K562 (cell line): ENCODE results near the gene CCDC106. TPM values are rescaled to one million over a fixed set of nuclear protein-coding genes. Genes with fewer than 3 reads are reported as not detected.
A peak's percentile ranks its signal among the peaks of the same experiment; 100 is the strongest.

Experiments
- ATAC-seq: fragments of 200-7000 bp; cut with Tn5 transposase; 3 replicates; pipeline ENCODE4 v1.9.1; 2020; ENCODE audit warnings: moderate library complexity
- BruUV-seq: library from RNA; stranded (reverse); fragments of 400-500 nt; replicated peaks from 2 replicates; lab custom pipeline; 2021; lab: Mats Ljungman, UMichigan
- CTCF ChIA-PET: fragments of 300-600 bp; formaldehyde crosslinking; extraction: SDS; loops from one replicate; lab custom pipeline; 2021; ENCODE audit warnings: low intra/inter-chr PET ratio; lab: Yijun Ruan, JAX
- POLR2A ChIA-PET: fragments of 300-600, 350-650 bp; sonication (Branson Sonifier 250); formaldehyde crosslinking; extraction: SDS; loops from one replicate; lab custom pipeline; 2021; ENCODE audit warnings: antibody characterized with exemption, inconsistent platforms; lab: Yijun Ruan, JAX
- DNase-seq, 4 experiments: peaks; one replicate each; pipeline versions ENCODE4 v3.0.0 to v3.0.0-alpha.2; 2011 to 2018; ENCODE audit warnings: low spot score in 3 of 4, mixed read lengths in 3 of 4; ENCODE audit errors: extremely low read depth in 1 of 4
- FAIRE-seq: peaks from 2 replicates; lab custom pipeline; 2011; peaks lifted over from hg19 to GRCh38; lab: Jason Lieb, UNC
- H2AFZ ChIP-seq: 2 replicates; pipeline ENCODE4 v1.6.0; 2011; ENCODE audit warnings: low read depth, low read length, control low read depth, inconsistent platforms
- H3K27ac ChIP-seq: fragments of 200-600 bp; 3 replicates; pipeline ENCODE4 v1.8.0; 2011; ENCODE audit warnings: low read depth, mild to moderate bottlenecking, control low read depth, inconsistent platforms, low read length, moderate library complexity, mixed read lengths; ENCODE audit errors: extremely low read depth
- H3K27me3 ChIP-seq, 2 experiments: fragments of 300-600 bp in 1 of 2; 2 replicates in 1 of 2; 3 replicates in 1 of 2; pipeline versions ENCODE4 v1.6.0 to v1.8.0; 2011; ENCODE audit warnings: inconsistent platforms in 2 of 2, low read length in 2 of 2, mild to moderate bottlenecking in 1 of 2, mixed read lengths in 1 of 2, moderate library complexity in 1 of 2; ENCODE audit not compliant: control insufficient read depth in 2 of 2, insufficient read depth in 2 of 2
- H3K36me3 ChIP-seq: fragments of 300-600 bp; 3 replicates; pipeline ENCODE4 v1.8.0; 2011; ENCODE audit warnings: mild to moderate bottlenecking, low read length, inconsistent platforms; ENCODE audit not compliant: control insufficient read depth, insufficient read depth
- H3K4me1 ChIP-seq, 2 experiments: fragments of 200-600 bp in 1 of 2; replicated peaks in 1 of 2; 2 replicates in 1 of 2; 3 replicates in 1 of 2; pipeline versions ENCODE4 v1.5.1 to v1.8.0; 2011; ENCODE audit warnings: inconsistent platforms in 2 of 2, low read length in 2 of 2, mild to moderate bottlenecking in 1 of 2, mixed read lengths in 1 of 2, moderate library complexity in 1 of 2; ENCODE audit not compliant: control insufficient read depth in 2 of 2, insufficient read depth in 2 of 2
- H3K4me2 ChIP-seq: 2 replicates; pipeline ENCODE4 v1.6.1; 2011; ENCODE audit warnings: low read length, control low read depth, inconsistent platforms, mixed read lengths; ENCODE audit not compliant: insufficient read depth
- H3K4me3 ChIP-seq: fragments of 200-600 bp; sonication (generic), shearing (Covaris generic); 2 replicates; pipeline ENCODE4 v1.5.1; 2016; ENCODE audit warnings: control low read depth, inconsistent platforms
- H3K79me2 ChIP-seq: fragments of 200-600 bp; 3 replicates; pipeline ENCODE4 v1.8.0; 2011; ENCODE audit warnings: low read length, inconsistent platforms; ENCODE audit not compliant: control insufficient read depth, insufficient read depth
- H3K9ac ChIP-seq, 2 experiments: 2 replicates each; pipeline versions ENCODE4 v1.6.0 to v1.6.1; 2011; ENCODE audit warnings: low read depth in 2 of 2, low read length in 2 of 2, control low read depth in 1 of 2, inconsistent platforms in 1 of 2, mild to moderate bottlenecking in 1 of 2, mixed read lengths in 1 of 2; ENCODE audit not compliant: insufficient read depth in 1 of 2
- H3K9me1 ChIP-seq: one replicate; pipeline ENCODE4 v1.6.0; 2011; ENCODE audit warnings: inconsistent platforms, mild to moderate bottlenecking, low read length, moderate library complexity; ENCODE audit not compliant: control insufficient read depth, insufficient read depth
- H3K9me3 ChIP-seq: replicated peaks from 2 replicates; pipeline ENCODE4 v1.5.1; 2011; ENCODE audit warnings: low read depth, low read length, inconsistent platforms; ENCODE audit not compliant: control insufficient read depth, insufficient read depth
- H4K20me1 ChIP-seq: replicated peaks from 2 replicates; pipeline ENCODE4 v1.6.1; 2011; ENCODE audit warnings: low read length, inconsistent platforms, mixed read lengths; ENCODE audit not compliant: control insufficient read depth, insufficient read depth
- ETS2 ChIP-seq: IDR thresholded peaks from 2 replicates; pipeline ENCODE4 v1.6.1; 2016; ENCODE audit warnings: borderline replicate concordance, missing genetic modification characterization, mild to moderate bottlenecking, moderate library complexity, missing compliant biosample characterization; ENCODE audit not compliant: poor library complexity, severe bottlenecking
- HNRNPL ChIP-seq: fragments of 200-400 bp; formaldehyde crosslinking; IDR thresholded peaks from 2 replicates; pipeline ENCODE4 v1.6.1; 2017; ENCODE audit warnings: low read depth, mild to moderate bottlenecking, low read length
- SRSF7 ChIP-seq: fragments of 200-400 bp; formaldehyde crosslinking; optimal IDR thresholded peaks from 2 replicates; pipeline ENCODE3; 2017; ENCODE audit warnings: mild to moderate bottlenecking, low read depth, low read length
- TFAM ChIP-seq: fragments of 250-450 bp; sonication (Bioruptor Pico); conservative IDR thresholded peaks from 2 replicates; pipeline ENCODE4 v1.5.0; 2021; ENCODE audit warnings: mild to moderate bottlenecking, moderate library complexity
- ZEB2 ChIP-seq: fragments of 450-650 bp; IDR thresholded peaks from 2 replicates; pipeline ENCODE4 v1.6.1; 2016
- WGBS: fragments of 100-300 bp; shearing (Covaris generic); methylation state at CpG from one replicate; pipeline ENCODE4 v1.1.6; 2016; ENCODE audit warnings: low coverage, mixed read lengths; ENCODE audit not compliant: insufficient coverage; ENCODE audit errors: missing lambda C conversion rate; 5-methylcytosine and 5-hydroxymethylcytosine counted together
- in situ Hi-C: fragments of 300-500 bp; cut with MboI; formaldehyde crosslinking; loops from 4 replicates; pipeline ENCODE4 v1.15.0; 2018; ENCODE audit warnings: inconsistent platforms, mixed read lengths
- intact Hi-C: fragments of 100-400 bp; cut with micrococcal nuclease; formaldehyde crosslinking; loops from 2 replicates; pipeline ENCODE4 v1.14.2; 2022
- polyA plus RNA-seq, 8 experiments: library from polyadenylated mRNA; depleted of rRNA in 4 of 8; stranded (reverse) in 5 of 8; unstranded in 3 of 8; fragments of >200 nt; fragmentation: Nextera tagmentation in 2 of 8; fragmentation: Illumina TruSeq in 1 of 8; extraction: Ambion mirVana in 2 of 8; extraction: Trizol in 1 of 8; gene quantifications; 2 replicates each; pipeline versions ENCODE4 v1.2.1 to v1.2.3, GENCODE V29; 2011 to 2014; ENCODE audit warnings: inconsistent platforms in 1 of 8, missing spikeins in 1 of 8
- total RNA-seq, 7 experiments: library from RNA; depleted of rRNA in 6 of 7; stranded (reverse); fragments of >200 nt in 6 of 7; fragmentation: Illumina TruSeq in 2 of 7; extraction: Trizol in 2 of 7; gene quantifications; 2 replicates each; pipeline versions ENCODE4 v1.2.1 to v1.2.3, GENCODE V29; 2011 to 2021; ENCODE audit warnings: low replicate concordance in 1 of 7
- TF ChIP-seq, protein P1 (sequence below): fragments of 450-650 bp; IDR thresholded peaks from 2 replicates; pipeline ENCODE4 v1.6.1; 2016; ENCODE audit warnings: mild to moderate bottlenecking, moderate library complexity
- TF ChIP-seq, protein P2 (sequence below): fragments of 250-450 bp; sonication (Bioruptor Pico); IDR thresholded peaks from 2 replicates; pipeline ENCODE4 v1.5.0; 2020; ENCODE audit warnings: mild to moderate bottlenecking

The CCDC106 gene
- total and polyA plus RNA-seq, 9 of the 15 experiments (the other 6 are each of a cell fraction or from before 2014, with no cell fraction given) = 0.10 to 27.5 (median 15.0) TPM; not detected in 1

DNA sequence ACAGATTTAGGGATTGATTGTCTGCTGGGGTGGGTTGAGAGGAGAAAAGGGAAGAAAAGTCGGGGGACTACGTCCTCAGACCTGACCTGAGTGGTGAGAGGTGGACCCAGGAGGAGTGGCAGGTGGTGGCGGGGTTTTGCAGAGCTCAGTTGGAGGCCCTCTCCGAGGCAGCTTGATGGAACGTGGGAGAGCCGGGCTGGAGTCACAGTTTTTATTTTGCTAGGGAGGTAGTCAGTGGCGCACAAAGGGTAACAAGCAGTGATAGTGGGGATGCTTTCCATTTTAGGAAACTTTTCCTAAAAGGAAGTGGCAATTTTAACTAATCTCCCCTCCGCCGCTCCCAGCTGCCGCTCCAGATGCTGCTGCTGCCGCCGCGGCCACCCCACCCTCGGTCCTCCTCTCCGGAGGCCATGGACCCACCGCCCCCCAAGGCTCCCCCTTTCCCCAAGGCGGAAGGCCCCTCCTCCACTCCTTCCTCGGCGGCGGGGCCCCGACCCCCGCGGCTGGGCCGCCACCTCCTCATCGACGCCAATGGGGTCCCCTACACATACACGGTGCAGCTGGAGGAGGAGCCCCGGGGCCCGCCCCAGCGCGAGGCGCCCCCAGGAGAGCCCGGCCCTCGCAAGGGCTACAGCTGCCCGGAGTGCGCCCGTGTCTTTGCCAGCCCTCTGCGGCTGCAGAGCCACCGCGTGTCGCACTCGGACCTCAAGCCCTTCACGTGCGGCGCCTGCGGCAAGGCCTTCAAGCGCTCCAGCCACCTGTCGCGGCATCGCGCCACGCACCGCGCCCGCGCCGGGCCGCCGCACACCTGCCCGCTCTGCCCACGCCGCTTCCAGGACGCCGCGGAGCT, 5.6 kb upstream of the CCDC106 start:
- 17% methylated on average over 30 of the region's 65 CpGs for WGBS
- Histone ChIP-seq H3K27me3 (no peaks in the 10 kb centered on the region), H3K4me1 (peaks cover 41 to 65% of the 10 kb centered on the region in 2 experiments), H3K9me1 (no peaks in the 10 kb centered on the region), H3K4me3 (peak overlapping the region; percentile 94), H3K79me2 (peaks cover 80% of the 10 kb centered on the region), H3K36me3 (peaks cover 36% of the 10 kb centered on the region; the same call in 2 of the 3 replicates), H3K4me2 (peak overlapping the region; percentile 91), H3K27ac (peak overlapping the region; percentile 74; the same call in 2 of the 3 replicates), H2AFZ (no peak overlapping the region), H3K9me3 (no peaks in the 10 kb centered on the region), H3K9ac (peak overlapping the region; percentile 88 to 98; a peak in 3 of 4 replicates), H4K20me1 (no peaks in the 10 kb centered on the region)
- in situ Hi-C loops (loop anchor here (25.0 kb wide), 2 partner anchors 505 to 670 kb away; partner anchors contain the start of genes TNNT1 and ZSCAN5A), intact Hi-C loops (no loop called here)
- BruUV-seq = TSS peak; percentile 25
- CTCF ChIA-PET = interaction anchor here (0.6 kb wide), 1 partner anchor 682 kb away, joined by 6 read pairs; no protein-coding TSS in a partner anchor
- ATAC-seq = no peak
- POLR2A ChIA-PET = interaction anchor here (0.6 to 2.3 kb wide), 2 partner anchors 12 to 475 kb away, joined by 3 to 8 read pairs; partner anchors contain the start of gene U2AF2
- peak in 2 of 4 experiments; percentile 28 to 53 for DNase-seq
- FAIRE-seq = peak; percentile 40
- TF ChIP-seq, protein P1, sequence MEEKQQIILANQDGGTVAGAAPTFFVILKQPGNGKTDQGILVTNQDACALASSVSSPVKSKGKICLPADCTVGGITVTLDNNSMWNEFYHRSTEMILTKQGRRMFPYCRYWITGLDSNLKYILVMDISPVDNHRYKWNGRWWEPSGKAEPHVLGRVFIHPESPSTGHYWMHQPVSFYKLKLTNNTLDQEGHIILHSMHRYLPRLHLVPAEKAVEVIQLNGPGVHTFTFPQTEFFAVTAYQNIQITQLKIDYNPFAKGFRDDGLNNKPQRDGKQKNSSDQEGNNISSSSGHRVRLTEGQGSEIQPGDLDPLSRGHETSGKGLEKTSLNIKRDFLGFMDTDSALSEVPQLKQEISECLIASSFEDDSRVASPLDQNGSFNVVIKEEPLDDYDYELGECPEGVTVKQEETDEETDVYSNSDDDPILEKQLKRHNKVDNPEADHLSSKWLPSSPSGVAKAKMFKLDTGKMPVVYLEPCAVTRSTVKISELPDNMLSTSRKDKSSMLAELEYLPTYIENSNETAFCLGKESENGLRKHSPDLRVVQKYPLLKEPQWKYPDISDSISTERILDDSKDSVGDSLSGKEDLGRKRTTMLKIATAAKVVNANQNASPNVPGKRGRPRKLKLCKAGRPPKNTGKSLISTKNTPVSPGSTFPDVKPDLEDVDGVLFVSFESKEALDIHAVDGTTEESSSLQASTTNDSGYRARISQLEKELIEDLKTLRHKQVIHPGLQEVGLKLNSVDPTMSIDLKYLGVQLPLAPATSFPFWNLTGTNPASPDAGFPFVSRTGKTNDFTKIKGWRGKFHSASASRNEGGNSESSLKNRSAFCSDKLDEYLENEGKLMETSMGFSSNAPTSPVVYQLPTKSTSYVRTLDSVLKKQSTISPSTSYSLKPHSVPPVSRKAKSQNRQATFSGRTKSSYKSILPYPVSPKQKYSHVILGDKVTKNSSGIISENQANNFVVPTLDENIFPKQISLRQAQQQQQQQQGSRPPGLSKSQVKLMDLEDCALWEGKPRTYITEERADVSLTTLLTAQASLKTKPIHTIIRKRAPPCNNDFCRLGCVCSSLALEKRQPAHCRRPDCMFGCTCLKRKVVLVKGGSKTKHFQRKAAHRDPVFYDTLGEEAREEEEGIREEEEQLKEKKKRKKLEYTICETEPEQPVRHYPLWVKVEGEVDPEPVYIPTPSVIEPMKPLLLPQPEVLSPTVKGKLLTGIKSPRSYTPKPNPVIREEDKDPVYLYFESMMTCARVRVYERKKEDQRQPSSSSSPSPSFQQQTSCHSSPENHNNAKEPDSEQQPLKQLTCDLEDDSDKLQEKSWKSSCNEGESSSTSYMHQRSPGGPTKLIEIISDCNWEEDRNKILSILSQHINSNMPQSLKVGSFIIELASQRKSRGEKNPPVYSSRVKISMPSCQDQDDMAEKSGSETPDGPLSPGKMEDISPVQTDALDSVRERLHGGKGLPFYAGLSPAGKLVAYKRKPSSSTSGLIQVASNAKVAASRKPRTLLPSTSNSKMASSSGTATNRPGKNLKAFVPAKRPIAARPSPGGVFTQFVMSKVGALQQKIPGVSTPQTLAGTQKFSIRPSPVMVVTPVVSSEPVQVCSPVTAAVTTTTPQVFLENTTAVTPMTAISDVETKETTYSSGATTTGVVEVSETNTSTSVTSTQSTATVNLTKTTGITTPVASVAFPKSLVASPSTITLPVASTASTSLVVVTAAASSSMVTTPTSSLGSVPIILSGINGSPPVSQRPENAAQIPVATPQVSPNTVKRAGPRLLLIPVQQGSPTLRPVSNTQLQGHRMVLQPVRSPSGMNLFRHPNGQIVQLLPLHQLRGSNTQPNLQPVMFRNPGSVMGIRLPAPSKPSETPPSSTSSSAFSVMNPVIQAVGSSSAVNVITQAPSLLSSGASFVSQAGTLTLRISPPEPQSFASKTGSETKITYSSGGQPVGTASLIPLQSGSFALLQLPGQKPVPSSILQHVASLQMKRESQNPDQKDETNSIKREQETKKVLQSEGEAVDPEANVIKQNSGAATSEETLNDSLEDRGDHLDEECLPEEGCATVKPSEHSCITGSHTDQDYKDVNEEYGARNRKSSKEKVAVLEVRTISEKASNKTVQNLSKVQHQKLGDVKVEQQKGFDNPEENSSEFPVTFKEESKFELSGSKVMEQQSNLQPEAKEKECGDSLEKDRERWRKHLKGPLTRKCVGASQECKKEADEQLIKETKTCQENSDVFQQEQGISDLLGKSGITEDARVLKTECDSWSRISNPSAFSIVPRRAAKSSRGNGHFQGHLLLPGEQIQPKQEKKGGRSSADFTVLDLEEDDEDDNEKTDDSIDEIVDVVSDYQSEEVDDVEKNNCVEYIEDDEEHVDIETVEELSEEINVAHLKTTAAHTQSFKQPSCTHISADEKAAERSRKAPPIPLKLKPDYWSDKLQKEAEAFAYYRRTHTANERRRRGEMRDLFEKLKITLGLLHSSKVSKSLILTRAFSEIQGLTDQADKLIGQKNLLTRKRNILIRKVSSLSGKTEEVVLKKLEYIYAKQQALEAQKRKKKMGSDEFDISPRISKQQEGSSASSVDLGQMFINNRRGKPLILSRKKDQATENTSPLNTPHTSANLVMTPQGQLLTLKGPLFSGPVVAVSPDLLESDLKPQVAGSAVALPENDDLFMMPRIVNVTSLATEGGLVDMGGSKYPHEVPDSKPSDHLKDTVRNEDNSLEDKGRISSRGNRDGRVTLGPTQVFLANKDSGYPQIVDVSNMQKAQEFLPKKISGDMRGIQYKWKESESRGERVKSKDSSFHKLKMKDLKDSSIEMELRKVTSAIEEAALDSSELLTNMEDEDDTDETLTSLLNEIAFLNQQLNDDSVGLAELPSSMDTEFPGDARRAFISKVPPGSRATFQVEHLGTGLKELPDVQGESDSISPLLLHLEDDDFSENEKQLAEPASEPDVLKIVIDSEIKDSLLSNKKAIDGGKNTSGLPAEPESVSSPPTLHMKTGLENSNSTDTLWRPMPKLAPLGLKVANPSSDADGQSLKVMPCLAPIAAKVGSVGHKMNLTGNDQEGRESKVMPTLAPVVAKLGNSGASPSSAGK = peak; percentile 21; the same call in 1 of the 2 replicates
- TF ChIP-seq TFAM (CRISPR knock-in tag) (no peak), ZEB2 (no peak), ETS2 (tag) (no peak), SRSF7 (no peak), HNRNPL (peak; percentile 83)
- TF ChIP-seq, protein P2, sequence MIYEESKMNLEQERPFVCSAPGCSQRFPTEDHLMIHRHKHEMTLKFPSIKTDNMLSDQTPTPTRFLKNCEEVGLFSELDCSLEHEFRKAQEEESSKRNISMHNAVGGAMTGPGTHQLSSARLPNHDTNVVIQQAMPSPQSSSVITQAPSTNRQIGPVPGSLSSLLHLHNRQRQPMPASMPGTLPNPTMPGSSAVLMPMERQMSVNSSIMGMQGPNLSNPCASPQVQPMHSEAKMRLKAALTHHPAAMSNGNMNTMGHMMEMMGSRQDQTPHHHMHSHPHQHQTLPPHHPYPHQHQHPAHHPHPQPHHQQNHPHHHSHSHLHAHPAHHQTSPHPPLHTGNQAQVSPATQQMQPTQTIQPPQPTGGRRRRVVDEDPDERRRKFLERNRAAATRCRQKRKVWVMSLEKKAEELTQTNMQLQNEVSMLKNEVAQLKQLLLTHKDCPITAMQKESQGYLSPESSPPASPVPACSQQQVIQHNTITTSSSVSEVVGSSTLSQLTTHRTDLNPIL (CRISPR knock-in tag) = no peak
